Nephron (organoid): ENCODE results near the gene AEBP2.

ENCODE experiments used
- H3K27ac Mint-ChIP-seq, 3 experiments: 2 replicates each; pipeline ENCODE4 v1.8.0; 2020; ENCODE audit warnings: mixed read lengths in 3 of 3, mild to moderate bottlenecking in 2 of 3, moderate library complexity in 1 of 3
- H3K27me3 Mint-ChIP-seq: 2 replicates; pipeline ENCODE4 v1.8.0; 2021; ENCODE audit warnings: low read depth, mild to moderate bottlenecking, moderate library complexity, mixed read lengths
- H3K36me3 Mint-ChIP-seq: 2 replicates; pipeline ENCODE4 v1.8.0; 2020; ENCODE audit warnings: low read depth, mixed read lengths
- H3K4me1 Mint-ChIP-seq: 2 replicates; pipeline ENCODE4 v1.8.0; 2020; ENCODE audit warnings: mixed read lengths
- H3K4me3 Mint-ChIP-seq, 3 experiments: 2 replicates each; pipeline ENCODE4 v1.8.0; 2020; ENCODE audit warnings: mild to moderate bottlenecking in 3 of 3, mixed read lengths in 3 of 3, moderate library complexity in 2 of 3
- H3K9me3 Mint-ChIP-seq: 2 replicates; pipeline ENCODE4 v1.8.0; 2020; ENCODE audit warnings: mixed read lengths
- TF ChIP-seq, protein P1 (sequence below), 3 experiments: fragments of 200-600 bp; sonication (generic); IDR thresholded peaks; one replicate each; pipeline ENCODE4 v1.5.0; 2021; ENCODE audit warnings: antibody characterized with exemption in 3 of 3; ENCODE audit not compliant: unreplicated experiment in 3 of 3

AEBP2 gene

GRCh38 chr12:19436931-19437330, 2.4 kb upstream of the AEBP2 start:
- TF ChIP-seq, protein P1, sequence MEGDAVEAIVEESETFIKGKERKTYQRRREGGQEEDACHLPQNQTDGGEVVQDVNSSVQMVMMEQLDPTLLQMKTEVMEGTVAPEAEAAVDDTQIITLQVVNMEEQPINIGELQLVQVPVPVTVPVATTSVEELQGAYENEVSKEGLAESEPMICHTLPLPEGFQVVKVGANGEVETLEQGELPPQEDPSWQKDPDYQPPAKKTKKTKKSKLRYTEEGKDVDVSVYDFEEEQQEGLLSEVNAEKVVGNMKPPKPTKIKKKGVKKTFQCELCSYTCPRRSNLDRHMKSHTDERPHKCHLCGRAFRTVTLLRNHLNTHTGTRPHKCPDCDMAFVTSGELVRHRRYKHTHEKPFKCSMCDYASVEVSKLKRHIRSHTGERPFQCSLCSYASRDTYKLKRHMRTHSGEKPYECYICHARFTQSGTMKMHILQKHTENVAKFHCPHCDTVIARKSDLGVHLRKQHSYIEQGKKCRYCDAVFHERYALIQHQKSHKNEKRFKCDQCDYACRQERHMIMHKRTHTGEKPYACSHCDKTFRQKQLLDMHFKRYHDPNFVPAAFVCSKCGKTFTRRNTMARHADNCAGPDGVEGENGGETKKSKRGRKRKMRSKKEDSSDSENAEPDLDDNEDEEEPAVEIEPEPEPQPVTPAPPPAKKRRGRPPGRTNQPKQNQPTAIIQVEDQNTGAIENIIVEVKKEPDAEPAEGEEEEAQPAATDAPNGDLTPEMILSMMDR (IDR thresholded peaks at IDR 0.05; ENCODE audit: unreplicated experiment in 3 of 3): no peak
- no peak overlapping the region for H3K27ac Mint-ChIP-seq
- H3K4me3 Mint-ChIP-seq: no peak overlapping the region
- no peaks in the 10 kb centered on the region for H3K9me3 Mint-ChIP-seq
- H3K36me3 Mint-ChIP-seq: peaks cover 10% of the 10 kb centered on the region
- H3K4me1 Mint-ChIP-seq: peaks cover 12% of the 10 kb centered on the region
- H3K27me3 Mint-ChIP-seq: peaks cover 4% of the 10 kb centered on the region

DNA sequence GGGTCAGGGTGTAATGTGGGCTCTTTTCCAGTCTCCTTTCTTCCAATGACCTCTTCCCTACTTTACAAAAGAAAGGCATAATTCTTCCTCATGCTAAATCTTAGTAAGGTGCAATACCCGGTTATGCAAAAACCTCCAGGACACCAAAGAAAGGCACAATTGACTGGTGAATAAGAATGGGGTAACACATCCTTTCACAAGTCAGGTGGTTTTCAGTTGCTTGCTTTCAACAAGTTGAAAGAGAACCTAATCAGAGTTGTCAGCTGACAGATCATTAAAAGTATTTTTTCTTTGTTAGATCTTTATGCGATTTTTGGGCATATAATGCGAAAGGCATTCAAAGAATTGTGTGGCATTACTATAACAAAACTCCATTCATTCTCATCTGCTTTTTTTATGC, 1.3 kb upstream of the AEBP2 start:
- TF ChIP-seq, protein P1 (IDR thresholded peaks at IDR 0.05; ENCODE audit: unreplicated experiment in 3 of 3): no peak
- Mint-ChIP-seq H3K9me3 (no peaks in the 10 kb centered on the region), H3K27me3 (peaks cover 4% of the 10 kb centered on the region), H3K27ac (peak overlapping the region; percentile 34 to 99 (median 97)), H3K36me3 (peaks cover 13% of the 10 kb centered on the region), H3K4me3 (peak overlapping the region; percentile 85 to 99 (median 89)), H3K4me1 (peaks cover 11% of the 10 kb centered on the region)

- H3K27ac Mint-ChIP-seq: peak overlapping the region; percentile 97 to 99 (median 99)
- peak overlapping the region; percentile 98 to 100 (median 99) for H3K4me3 Mint-ChIP-seq
- no peaks in the 10 kb centered on the region for H3K9me3 Mint-ChIP-seq
- H3K27me3 Mint-ChIP-seq: peaks cover 4% of the 10 kb centered on the region
- TF ChIP-seq, protein P1 (IDR thresholded peaks at IDR 0.05; ENCODE audit: unreplicated experiment in 3 of 3): no peak
- peaks cover 23% of the 10 kb centered on the region for H3K4me1 Mint-ChIP-seq
- H3K36me3 Mint-ChIP-seq: peaks cover 24% of the 10 kb centered on the region
These were observed 947 bp downstream of the AEBP2 start for GRCh38 chr12:19440019-19440858.

- Mint-ChIP-seq H3K4me1 (peaks cover 24% of the 10 kb centered on the region), H3K27ac (peak overlapping the region; percentile 97 to 99 (median 99)), H3K36me3 (peaks cover 25% of the 10 kb centered on the region), H3K27me3 (peaks cover 4% of the 10 kb centered on the region), H3K4me3 (peak overlapping the region; percentile 98 to 100 (median 99)), H3K9me3 (no peaks in the 10 kb centered on the region)
- TF ChIP-seq, protein P1 (IDR thresholded peaks at IDR 0.05; ENCODE audit: unreplicated experiment in 3 of 3): no peak
These were observed 1.6 kb downstream of the AEBP2 start for GRCh38 chr12:19440916-19441315.

- Mint-ChIP-seq H3K4me1 (peaks cover 41% of the 10 kb centered on the region), H3K4me3 (no peak overlapping the region), H3K36me3 (peaks cover 38% of the 10 kb centered on the region), H3K27ac (no peak overlapping the region), H3K9me3 (no peaks in the 10 kb centered on the region), H3K27me3 (peaks cover 4% of the 10 kb centered on the region)
- TF ChIP-seq, protein P1 (IDR thresholded peaks at IDR 0.05; ENCODE audit: unreplicated experiment in 3 of 3): no peak
These were observed 4.3 kb downstream of the AEBP2 start for GRCh38 chr12:19443585-19443984.

DNA sequence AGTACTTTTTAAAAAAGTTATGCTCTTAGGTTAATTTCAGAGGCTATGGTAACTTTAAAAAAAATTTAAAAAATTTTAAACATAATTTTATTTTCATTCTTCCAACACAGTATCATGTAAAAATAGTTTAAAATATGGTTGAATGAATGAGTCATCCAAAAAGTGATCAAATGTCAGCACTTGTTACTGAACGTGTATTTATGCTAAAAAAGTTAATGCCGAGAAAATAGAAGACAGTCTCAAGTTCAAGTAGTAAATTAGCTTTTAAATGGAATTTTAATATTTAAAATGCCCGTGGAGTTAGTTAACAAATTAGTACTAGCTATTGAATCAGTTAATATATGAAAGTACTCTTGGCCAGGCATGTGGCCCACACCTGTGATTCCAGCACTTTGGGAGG, 4.8 kb downstream of the AEBP2 start:
- Mint-ChIP-seq H3K27me3 (peaks cover 4% of the 10 kb centered on the region), H3K36me3 (peaks cover 38% of the 10 kb centered on the region), H3K27ac (peak overlapping the region; percentile 0 to 62 (median 14)), H3K4me3 (peak overlapping the region; percentile 16 to 60 (median 39)), H3K4me1 (peaks cover 43% of the 10 kb centered on the region), H3K9me3 (no peaks in the 10 kb centered on the region)
- TF ChIP-seq, protein P1 (IDR thresholded peaks at IDR 0.05; ENCODE audit: unreplicated experiment in 3 of 3): no peak
